ENCODE measurements around the gene DRGX.

- TF ChIP-seq ELF4 (CRISPR knock-in tag; IDR thresholded peaks at IDR 0.05; ENCODE audit: borderline replicate concordance) = no peak
- TF ChIP-seq NR3C1 (CRISPR knock-in tag; IDR thresholded peaks at IDR 0.05) = no peak
- no peak for TF ChIP-seq KLF6 (CRISPR knock-in tag; IDR thresholded peaks at IDR 0.05)
These were observed 77.1 kb downstream of the DRGX start for GRCh38 chr10:49318755-49319154.

Measured in HepG2 (cell line).